ENCODE data around the gene HELQ. TPM values are rescaled to one million over a fixed set of nuclear protein-coding genes. Genes with fewer than 3 reads are reported as not detected.

HELQ gene
- total RNA-seq, 5 donors from 2014 or later (not counting 1 experiment from before 2014, with no cell fraction given): 30.6 to 36.3 (median 34.9) TPM

DNA sequence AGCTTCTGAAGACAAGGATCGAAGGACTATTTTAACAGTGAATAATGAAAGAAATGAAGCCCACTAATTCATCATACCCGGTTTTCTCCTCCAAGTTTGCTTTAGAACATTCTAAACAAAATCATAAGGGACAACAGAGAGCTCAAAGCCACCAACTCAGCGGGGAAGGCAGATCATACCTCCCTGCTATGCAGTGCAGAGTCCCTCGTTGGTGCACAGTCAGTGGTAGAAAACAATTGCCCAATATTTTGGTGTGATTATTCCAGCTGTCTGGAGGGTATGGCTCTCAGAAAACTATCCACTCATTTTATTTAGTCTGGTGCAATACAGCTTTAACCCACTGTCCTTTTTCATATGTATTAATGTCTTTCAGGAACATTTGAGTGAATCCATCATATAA is 61.7 kb downstream of the HELQ start:
- POLR2A ChIA-PET: interaction anchor here in 1 of 2 donors (0.5 kb wide), 1 partner anchor 50 kb away, joined by 8 read pairs; no protein-coding TSS in a partner anchor
- no peak overlapping the region for H3K4me3 ChIP-seq (ENCODE audit: control insufficient read depth in 1 of 2, extremely low read depth in 1 of 2, low read length in 1 of 2)
- Mint-ChIP-seq H3K4me3 (no peak overlapping the region), H3K27me3 (no peaks in the 10 kb centered on the region), H3K27ac (no peak overlapping the region), H3K4me1 (peaks cover 0 to 14% (median 2%) of the 10 kb centered on the region in 3 donors), H3K9me3 (peaks cover 0 to 5% (median 0%) of the 10 kb centered on the region in 3 donors), H3K36me3 (peaks cover 12% of the 10 kb centered on the region)
- peaks cover 0 to 2% of the 10 kb centered on the region in 2 experiments for H3K4me1 ChIP-seq (ENCODE audit: control insufficient read depth in 1 of 2, extremely low read depth in 1 of 2, insufficient read depth in 2 of 2, low read length in 2 of 2)
- 80% methylated on average over 1 of the region's 4 CpGs for WGBS (ENCODE audit: insufficient coverage)
- no peaks in the 10 kb centered on the region for H3K9me3 ChIP-seq
- H3K27me3 ChIP-seq (replicated peaks in 1 of 2; ENCODE audit: control insufficient read depth in 2 of 2, extremely low read depth in 1 of 2, insufficient read depth in 2 of 2, low read length in 1 of 2): no peaks in the 10 kb centered on the region
- no peaks in the 10 kb centered on the region for H3K36me3 ChIP-seq (ENCODE audit: control insufficient read depth in 2 of 2, extremely low read depth in 1 of 2, insufficient read depth in 1 of 2, low read length in 1 of 2)
- ATAC-seq (replicated peaks in 1 of 4) (no peak), DNase-seq (no peak)
- no peak overlapping the region for H3K27ac ChIP-seq (ENCODE audit: low read length)
- CTCF ChIA-PET: no interaction called here

DNA sequence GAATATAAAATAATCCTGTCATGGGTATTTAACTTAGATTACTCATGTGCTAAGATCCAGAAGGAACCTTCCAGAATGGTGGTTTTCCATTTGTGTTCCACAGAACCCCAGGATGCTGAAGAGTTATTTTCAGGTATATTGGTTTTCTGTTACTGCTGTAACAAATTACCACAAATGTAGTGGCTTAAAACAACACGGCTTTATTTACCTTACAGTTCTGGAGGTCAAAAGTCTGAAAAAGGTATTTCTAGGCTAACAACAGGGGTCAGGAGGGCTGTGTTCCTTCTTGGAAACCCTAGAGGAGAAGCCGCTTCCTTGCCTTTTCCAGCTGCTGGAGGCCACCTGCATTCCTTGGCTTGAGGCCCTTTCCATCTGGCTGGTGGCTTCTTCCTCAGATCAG is 63.1 kb downstream of the HELQ start:
- Mint-ChIP-seq H3K4me3 (no peak overlapping the region), H3K27ac (no peak overlapping the region), H3K9me3 (peaks cover 0 to 2% (median 0%) of the 10 kb centered on the region in 3 donors), H3K4me1 (peaks cover 11 to 23% (median 13%) of the 10 kb centered on the region in 3 donors), H3K27me3 (no peaks in the 10 kb centered on the region), H3K36me3 (peaks cover 3% of the 10 kb centered on the region)
- H3K36me3 ChIP-seq (ENCODE audit: control insufficient read depth in 2 of 2, extremely low read depth in 1 of 2, insufficient read depth in 1 of 2, low read length in 1 of 2): no peaks in the 10 kb centered on the region
- WGBS (ENCODE audit: insufficient coverage): 86% methylated on average over 1 of the region's 2 CpGs
- DNase-seq (no peak), ATAC-seq (replicated peaks in 1 of 4) (no peak)
- H3K4me3 ChIP-seq (ENCODE audit: control insufficient read depth in 1 of 2, extremely low read depth in 1 of 2, low read length in 1 of 2): no peak overlapping the region
- no peaks in the 10 kb centered on the region for H3K9me3 ChIP-seq
- H3K27me3 ChIP-seq (replicated peaks in 1 of 2; ENCODE audit: control insufficient read depth in 2 of 2, extremely low read depth in 1 of 2, insufficient read depth in 2 of 2, low read length in 1 of 2): no peaks in the 10 kb centered on the region
- ChIA-PET POLR2A (no interaction called here), CTCF (interaction anchor here in 1 of 2 donors (0.6 kb wide), 1 partner anchor 930 kb away, joined by 4 read pairs; no protein-coding TSS in a partner anchor)
- peaks cover 3 to 7% of the 10 kb centered on the region in 2 experiments for H3K4me1 ChIP-seq (ENCODE audit: control insufficient read depth in 1 of 2, extremely low read depth in 1 of 2, insufficient read depth in 2 of 2, low read length in 2 of 2)
- H3K27ac ChIP-seq (ENCODE audit: low read length): no peak overlapping the region

DNA sequence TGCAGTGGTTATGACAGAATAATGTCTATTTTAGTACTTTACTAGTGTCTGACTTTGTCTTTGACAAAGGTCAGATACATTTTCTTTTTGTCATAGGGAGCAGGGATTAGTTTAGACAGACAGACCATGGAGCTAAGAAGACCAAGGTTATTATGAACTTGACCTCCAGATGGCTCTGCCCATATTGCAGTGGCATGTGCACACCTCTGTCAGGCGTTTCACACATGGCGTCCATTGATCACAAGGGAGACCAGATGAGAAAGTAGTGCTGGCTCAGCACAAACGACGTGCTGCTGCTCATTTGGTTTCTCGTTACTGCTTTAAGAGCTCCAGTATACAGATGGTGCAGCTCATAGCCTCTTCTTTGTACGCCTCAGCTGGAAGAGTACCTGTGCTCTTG is 64.7 kb downstream of the HELQ start:
- ChIA-PET POLR2A (interaction anchor here in 1 of 2 donors (0.5 kb wide), 1 partner anchor 83 kb away, joined by 3 read pairs; no protein-coding TSS in a partner anchor), CTCF (interaction anchor here in 1 of 2 donors (0.6 kb wide), 1 partner anchor 275 kb away, joined by 3 read pairs; no protein-coding TSS in a partner anchor)
- H3K27me3 Mint-ChIP-seq: no peaks in the 10 kb centered on the region
- WGBS (ENCODE audit: insufficient coverage): 73% methylated on average over 6 of the region's 6 CpGs
- H3K36me3 Mint-ChIP-seq: no peaks in the 10 kb centered on the region
- no peak overlapping the region for H3K4me3 Mint-ChIP-seq
- Histone ChIP-seq H3K9me3 (no peaks in the 10 kb centered on the region), H3K27me3 (replicated peaks in 1 of 2; ENCODE audit: control insufficient read depth in 2 of 2, extremely low read depth in 1 of 2, insufficient read depth in 2 of 2, low read length in 1 of 2) (no peaks in the 10 kb centered on the region), H3K36me3 (ENCODE audit: control insufficient read depth in 2 of 2, extremely low read depth in 1 of 2, insufficient read depth in 1 of 2, low read length in 1 of 2) (no peaks in the 10 kb centered on the region), H3K27ac (ENCODE audit: low read length) (no peak overlapping the region), H3K4me1 (ENCODE audit: control insufficient read depth in 1 of 2, extremely low read depth in 1 of 2, insufficient read depth in 2 of 2, low read length in 2 of 2) (peaks cover 3 to 7% of the 10 kb centered on the region in 2 experiments), H3K4me3 (ENCODE audit: control insufficient read depth in 1 of 2, extremely low read depth in 1 of 2, low read length in 1 of 2) (no peak overlapping the region)
- ATAC-seq (replicated peaks in 1 of 4): no peak
- DNase-seq: no peak
- H3K9me3 Mint-ChIP-seq: no peaks in the 10 kb centered on the region
- H3K4me1 Mint-ChIP-seq: peaks cover 13 to 23% (median 23%) of the 10 kb centered on the region in 3 donors
- no peak overlapping the region for H3K27ac Mint-ChIP-seq

DNA sequence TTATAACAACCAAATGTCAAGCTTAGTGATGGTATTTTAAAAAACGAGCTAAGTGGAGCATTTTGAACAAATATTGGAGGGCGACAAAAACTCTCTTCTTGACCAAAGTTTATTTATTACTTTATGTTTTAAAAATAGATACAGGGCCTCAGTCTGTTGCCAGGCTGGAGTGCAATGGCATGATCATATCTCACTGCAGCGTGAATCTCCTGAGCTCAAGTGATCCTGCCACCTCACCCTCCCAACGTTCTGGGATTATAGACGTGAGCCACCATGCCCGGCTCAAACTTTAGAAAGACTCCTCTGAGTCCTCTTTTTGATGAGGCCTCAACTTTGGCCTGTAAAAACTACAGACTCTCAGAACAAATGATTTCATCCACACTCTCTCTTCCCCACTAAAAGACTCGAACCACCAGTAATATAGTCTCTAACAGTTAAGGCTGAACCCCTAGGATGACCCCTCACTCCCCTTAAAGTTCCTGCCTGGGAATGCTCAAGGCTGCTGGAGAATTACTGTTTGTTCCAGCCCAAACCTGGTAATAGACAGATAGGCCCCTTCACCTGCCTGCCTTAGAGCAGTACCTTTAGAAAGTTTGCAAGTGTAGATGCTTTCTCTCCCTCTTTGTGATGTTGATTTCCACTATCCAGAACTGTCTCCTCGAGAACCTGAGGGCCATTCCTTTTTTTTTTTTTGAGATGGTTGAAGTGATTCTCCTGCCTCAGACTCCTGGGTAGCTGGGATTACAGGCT is 65.7 kb downstream of the HELQ start:
- Histone ChIP-seq H3K27me3 (replicated peaks in 1 of 2; ENCODE audit: control insufficient read depth in 2 of 2, extremely low read depth in 1 of 2, insufficient read depth in 2 of 2, low read length in 1 of 2) (no peaks in the 10 kb centered on the region), H3K9me3 (no peaks in the 10 kb centered on the region), H3K27ac (ENCODE audit: low read length) (no peak overlapping the region), H3K36me3 (ENCODE audit: control insufficient read depth in 2 of 2, extremely low read depth in 1 of 2, insufficient read depth in 1 of 2, low read length in 1 of 2) (no peaks in the 10 kb centered on the region), H3K4me3 (ENCODE audit: control insufficient read depth in 1 of 2, extremely low read depth in 1 of 2, low read length in 1 of 2) (no peak overlapping the region), H3K4me1 (ENCODE audit: control insufficient read depth in 1 of 2, extremely low read depth in 1 of 2, insufficient read depth in 2 of 2, low read length in 2 of 2) (peaks cover 3 to 7% of the 10 kb centered on the region in 2 experiments)
- ATAC-seq (replicated peaks in 1 of 4): no peak
- ChIA-PET CTCF (no interaction called here), POLR2A (no interaction called here)
- Mint-ChIP-seq H3K4me3 (no peak overlapping the region), H3K9me3 (no peaks in the 10 kb centered on the region), H3K36me3 (no peaks in the 10 kb centered on the region), H3K27me3 (no peaks in the 10 kb centered on the region), H3K4me1 (peaks cover 13 to 23% (median 23%) of the 10 kb centered on the region in 3 donors), H3K27ac (no peak overlapping the region)
- DNase-seq: no peak
- WGBS (ENCODE audit: insufficient coverage): 87% methylated on average over 5 of the region's 8 CpGs

DNA sequence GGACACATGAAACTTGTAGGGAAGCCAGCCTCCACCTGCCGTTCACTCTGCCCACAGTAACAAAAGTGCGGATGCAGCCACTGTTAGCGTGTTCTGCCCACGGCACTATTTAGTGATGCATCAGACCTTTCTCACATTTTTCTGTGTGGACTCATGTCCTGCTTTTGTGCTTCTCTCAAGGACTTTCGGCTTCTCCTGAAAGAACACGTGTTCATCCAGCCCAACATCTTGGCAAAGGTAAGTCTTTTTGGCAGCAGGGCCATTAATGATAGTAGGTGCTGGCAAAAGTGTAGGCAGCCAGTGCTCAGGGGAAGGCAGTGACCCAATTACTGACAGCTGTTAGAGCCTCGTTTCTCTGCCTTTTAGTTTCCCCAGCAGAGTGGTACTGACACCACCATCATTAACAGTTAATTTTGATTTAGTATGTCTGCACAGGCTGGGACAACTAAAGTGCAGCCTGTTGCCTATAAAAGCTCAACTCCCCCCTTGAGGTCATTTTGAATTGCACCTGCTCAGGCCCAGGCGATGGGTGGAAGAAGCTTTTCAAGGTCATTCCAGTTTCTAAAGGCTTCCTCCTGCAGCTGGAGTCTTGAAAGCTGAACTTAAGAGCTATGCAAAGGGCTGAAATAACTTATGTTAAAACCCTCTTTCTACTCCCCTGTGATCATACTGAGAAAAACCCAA is 66.4 kb downstream of the HELQ start:
- Mint-ChIP-seq H3K27ac (no peak overlapping the region), H3K4me3 (no peak overlapping the region), H3K36me3 (no peaks in the 10 kb centered on the region), H3K9me3 (no peaks in the 10 kb centered on the region), H3K4me1 (peaks cover 13 to 23% (median 23%) of the 10 kb centered on the region in 3 donors), H3K27me3 (no peaks in the 10 kb centered on the region)
- CTCF ChIA-PET: interaction anchor here in 1 of 2 donors (1.0 to 1.4 kb wide), 2 partner anchors 105 to 354 kb away, joined by 3 to 11 read pairs; partner anchors contain the start of genes COPS4 and COQ2
- DNase-seq (no peak), ATAC-seq (replicated peaks in 1 of 4) (no peak)
- 100% methylated on average over 5 of the region's 8 CpGs for WGBS (ENCODE audit: insufficient coverage)
- POLR2A ChIA-PET: no interaction called here
- peaks cover 3 to 7% of the 10 kb centered on the region in 2 experiments for H3K4me1 ChIP-seq (ENCODE audit: control insufficient read depth in 1 of 2, extremely low read depth in 1 of 2, insufficient read depth in 2 of 2, low read length in 2 of 2)
- H3K36me3 ChIP-seq (ENCODE audit: control insufficient read depth in 2 of 2, extremely low read depth in 1 of 2, insufficient read depth in 1 of 2, low read length in 1 of 2): no peaks in the 10 kb centered on the region
- H3K4me3 ChIP-seq (ENCODE audit: control insufficient read depth in 1 of 2, extremely low read depth in 1 of 2, low read length in 1 of 2): no peak overlapping the region
- H3K27me3 ChIP-seq (replicated peaks in 1 of 2; ENCODE audit: control insufficient read depth in 2 of 2, extremely low read depth in 1 of 2, insufficient read depth in 2 of 2, low read length in 1 of 2): no peaks in the 10 kb centered on the region
- H3K27ac ChIP-seq (ENCODE audit: low read length): no peak overlapping the region
- H3K9me3 ChIP-seq: no peaks in the 10 kb centered on the region

DNA sequence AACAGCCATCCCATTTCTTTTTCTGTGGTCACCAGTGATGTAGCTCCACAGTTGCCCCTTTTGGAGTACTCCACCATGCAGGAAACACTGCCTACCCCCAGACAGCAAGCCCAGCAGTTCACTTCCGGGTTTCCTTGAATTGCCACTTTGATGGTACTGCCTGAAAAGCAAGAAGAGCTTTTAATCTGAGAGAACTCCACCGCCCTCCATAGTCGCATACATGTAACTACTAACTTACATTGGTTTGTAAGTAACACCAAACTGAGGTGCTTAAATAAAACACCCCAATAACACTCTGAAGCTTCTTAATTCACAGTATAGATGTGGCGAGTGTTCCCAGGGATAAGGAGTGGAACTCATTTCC is 67.3 kb downstream of the HELQ start:
- Histone ChIP-seq H3K27ac (ENCODE audit: low read length) (no peak overlapping the region), H3K9me3 (no peaks in the 10 kb centered on the region), H3K36me3 (ENCODE audit: control insufficient read depth in 2 of 2, extremely low read depth in 1 of 2, insufficient read depth in 1 of 2, low read length in 1 of 2) (no peaks in the 10 kb centered on the region), H3K4me1 (ENCODE audit: control insufficient read depth in 1 of 2, extremely low read depth in 1 of 2, insufficient read depth in 2 of 2, low read length in 2 of 2) (peaks cover 3 to 7% of the 10 kb centered on the region in 2 experiments), H3K4me3 (ENCODE audit: control insufficient read depth in 1 of 2, extremely low read depth in 1 of 2, low read length in 1 of 2) (no peak overlapping the region), H3K27me3 (replicated peaks in 1 of 2; ENCODE audit: control insufficient read depth in 2 of 2, extremely low read depth in 1 of 2, insufficient read depth in 2 of 2, low read length in 1 of 2) (no peaks in the 10 kb centered on the region)
- DNase-seq: peak in 28 of 35 experiments; percentile 1 to 55 (median 19)
- POLR2A ChIA-PET: no interaction called here
- no peaks in the 10 kb centered on the region for H3K36me3 Mint-ChIP-seq
- H3K4me3 Mint-ChIP-seq: no peak overlapping the region
- no CpG with 5 or more reads among the region's 4 CpGs for WGBS (ENCODE audit: insufficient coverage)
- ATAC-seq (replicated peaks in 1 of 4): peak; percentile 63 to 93 (median 84)
- no peaks in the 10 kb centered on the region for H3K9me3 Mint-ChIP-seq
- no peaks in the 10 kb centered on the region for H3K27me3 Mint-ChIP-seq
- CTCF ChIA-PET: interaction anchor here in 1 of 2 donors (1.0 to 1.4 kb wide), 3 partner anchors 31 to 353 kb away, joined by 3 to 11 read pairs (median 3); partner anchors contain the start of genes COPS4 and COQ2
- H3K27ac Mint-ChIP-seq: peak overlapping the region; percentile 31 to 58
- peaks cover 13 to 23% (median 23%) of the 10 kb centered on the region in 3 donors for H3K4me1 Mint-ChIP-seq
